Measurements from ENCODE around the gene FASN.
A peak's percentile ranks its signal among the peaks of the same experiment; 100 is the strongest.

Gene FASN

GRCh38 chr17:82087961-82088837 is 9.8 kb downstream of the FASN start:
- no peak for DNase-seq (ENCODE audit: low spot score)

- DNase-seq (ENCODE audit: low spot score) = no peak
Observed at GRCh38 chr17:82086941-82087906, 10.8 kb downstream of the FASN start.

- DNase-seq (ENCODE audit: low spot score) = no peak
Observed at GRCh38 chr17:82085931-82086764, 11.9 kb downstream of the FASN start.

GRCh38 chr17:82085031-82085861 is 12.8 kb downstream of the FASN start:
- no peak for DNase-seq (ENCODE audit: low spot score)

GRCh38 chr17:82084373-82085030 is 13.5 kb downstream of the FASN start:
- DNase-seq (ENCODE audit: low spot score) = no peak

GRCh38 chr17:82083533-82084359 is 14.3 kb downstream of the FASN start:
- no peak for DNase-seq (ENCODE audit: low spot score)

GRCh38 chr17:82083009-82083408 is 15.0 kb downstream of the FASN start:
- DNase-seq (ENCODE audit: low spot score) = no peak

- no peak for DNase-seq (ENCODE audit: low spot score)
Observed at GRCh38 chr17:82082456-82082855, 15.6 kb downstream of the FASN start.

GRCh38 chr17:82081966-82082365 is 16.1 kb downstream of the FASN start:
- DNase-seq (ENCODE audit: low spot score) = no peak

GRCh38 chr17:82081546-82081945 is 16.5 kb downstream of the FASN start:
- no peak for DNase-seq (ENCODE audit: low spot score)

- DNase-seq (ENCODE audit: low spot score) = no peak
Observed at GRCh38 chr17:82080789-82081464, 17.1 kb downstream of the FASN start.

- no peak for DNase-seq (ENCODE audit: low spot score)
Observed at GRCh38 chr17:82080048-82080788, 17.8 kb downstream of the FASN start.

GRCh38 chr17:82079001-82079677 is 18.9 kb downstream of the FASN start:
- no peak for DNase-seq (ENCODE audit: low spot score)

- no peak for DNase-seq (ENCODE audit: low spot score)
Observed at GRCh38 chr17:82078433-82078832, 19.6 kb downstream of the FASN start.

- no peak for DNase-seq (ENCODE audit: low spot score)
Observed at GRCh38 chr17:82077617-82078358, 20.2 kb downstream of the FASN start.

- DNase-seq (ENCODE audit: low spot score) = peak; percentile 42
Observed at GRCh38 chr17:82076785-82077591, 21.0 kb downstream of the FASN start.

Measured in RKO (cell line).